Measurements from ENCODE around the gene GH2.
"Not testable (repeated sequence)": the region's sequence is repeated elsewhere in the genome, so short reads cannot be mapped to it uniquely, and the experiment has no call there.

DNA sequence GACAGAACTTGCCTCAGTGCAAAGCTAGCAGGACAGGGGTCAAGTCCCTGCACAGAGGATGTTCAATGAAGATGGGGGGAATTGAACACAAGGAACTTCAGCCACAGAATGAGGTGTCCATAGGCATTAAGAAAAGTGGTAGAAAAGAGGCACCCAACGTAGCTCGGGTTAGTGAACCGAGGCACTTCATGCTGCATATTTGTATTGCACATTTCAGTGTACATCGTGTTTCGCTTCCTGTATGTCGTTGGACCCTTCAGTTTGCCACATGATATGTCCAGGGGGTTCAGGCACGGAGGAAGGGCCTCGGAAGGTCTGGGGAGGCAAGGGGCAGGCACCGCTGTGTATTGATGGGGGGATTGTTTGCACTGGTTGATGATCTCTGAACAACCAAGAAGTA is 3.3 kb downstream of the GH2 start:
- TF ChIP-seq, protein P1, sequence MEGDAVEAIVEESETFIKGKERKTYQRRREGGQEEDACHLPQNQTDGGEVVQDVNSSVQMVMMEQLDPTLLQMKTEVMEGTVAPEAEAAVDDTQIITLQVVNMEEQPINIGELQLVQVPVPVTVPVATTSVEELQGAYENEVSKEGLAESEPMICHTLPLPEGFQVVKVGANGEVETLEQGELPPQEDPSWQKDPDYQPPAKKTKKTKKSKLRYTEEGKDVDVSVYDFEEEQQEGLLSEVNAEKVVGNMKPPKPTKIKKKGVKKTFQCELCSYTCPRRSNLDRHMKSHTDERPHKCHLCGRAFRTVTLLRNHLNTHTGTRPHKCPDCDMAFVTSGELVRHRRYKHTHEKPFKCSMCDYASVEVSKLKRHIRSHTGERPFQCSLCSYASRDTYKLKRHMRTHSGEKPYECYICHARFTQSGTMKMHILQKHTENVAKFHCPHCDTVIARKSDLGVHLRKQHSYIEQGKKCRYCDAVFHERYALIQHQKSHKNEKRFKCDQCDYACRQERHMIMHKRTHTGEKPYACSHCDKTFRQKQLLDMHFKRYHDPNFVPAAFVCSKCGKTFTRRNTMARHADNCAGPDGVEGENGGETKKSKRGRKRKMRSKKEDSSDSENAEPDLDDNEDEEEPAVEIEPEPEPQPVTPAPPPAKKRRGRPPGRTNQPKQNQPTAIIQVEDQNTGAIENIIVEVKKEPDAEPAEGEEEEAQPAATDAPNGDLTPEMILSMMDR (IDR thresholded peaks at IDR 0.05) = not testable (repeated sequence)
- not testable (repeated sequence) for TF ChIP-seq ZFX (IDR thresholded peaks at IDR 0.05; ENCODE audit: borderline replicate concordance)
